GM23338 (cell line): ENCODE results near the gene PPA1. TPM values are rescaled to one million over a fixed set of nuclear protein-coding genes. Genes with fewer than 3 reads are reported as not detected.

Source experiments
- ATAC-seq: fragments of 200-7000 bp; cut with Tn5 transposase; 3 replicates; pipeline ENCODE4 v1.9.1; 2020
- DNase-seq: peaks from one replicate; pipeline ENCODE4 v3.0.0-alpha.2; 2015; ENCODE audit warnings: low spot score
- H2AFZ ChIP-seq: fragments of 200-600 bp; sonication (generic); 2 replicates; pipeline ENCODE4 v1.8.0; 2016; ENCODE audit warnings: antibody characterized with exemption, mild to moderate bottlenecking, moderate library complexity
- H3F3A ChIP-seq: fragments of 200-600 bp; sonication (generic); replicated peaks from 2 replicates; pipeline ENCODE4 v1.8.0; 2017; ENCODE audit warnings: antibody characterized with exemption, mixed run types, low read depth
- H3K27ac ChIP-seq: fragments of 200-600 bp; sonication (generic); 2 replicates; pipeline ENCODE4 v1.6.1; 2016; ENCODE audit warnings: low read depth
- H3K27me3 ChIP-seq: fragments of 200-600 bp; sonication (generic); 2 replicates; pipeline ENCODE4 v1.8.0; 2016; ENCODE audit warnings: mild to moderate bottlenecking, mixed run types, moderate library complexity; ENCODE audit not compliant: insufficient read depth
- H3K36me3 ChIP-seq: fragments of 200-600 bp; sonication (generic); 2 replicates; pipeline ENCODE4 v1.8.0; 2016; ENCODE audit warnings: mild to moderate bottlenecking; ENCODE audit not compliant: insufficient read depth
- H3K4me1 ChIP-seq: fragments of 200-600 bp; sonication (generic); 2 replicates; pipeline ENCODE4 v1.8.0; 2016; ENCODE audit warnings: mild to moderate bottlenecking, moderate library complexity; ENCODE audit not compliant: insufficient read depth
- H3K4me2 ChIP-seq: fragments of 200-600 bp; sonication (generic); 2 replicates; pipeline ENCODE4 v1.7.1; 2017; ENCODE audit warnings: mixed run types
- H3K4me3 ChIP-seq: fragments of 200-600 bp; sonication (generic); 2 replicates; pipeline ENCODE4 v1.6.1; 2016; ENCODE audit warnings: mixed run types
- H3K79me2 ChIP-seq: fragments of 200-600 bp; sonication (generic); replicated peaks from 2 replicates; pipeline ENCODE4 v1.8.0; 2017; ENCODE audit warnings: mild to moderate bottlenecking; ENCODE audit not compliant: insufficient read depth
- H3K9me2 ChIP-seq: fragments of 200-600 bp; sonication (generic); 2 replicates; pipeline ENCODE4 v1.8.0; 2017; ENCODE audit not compliant: insufficient read depth
- H4K20me1 ChIP-seq: fragments of 200-600 bp; sonication (generic); replicated peaks from 2 replicates; pipeline ENCODE4 v1.8.0; 2017; ENCODE audit warnings: mild to moderate bottlenecking; ENCODE audit not compliant: insufficient read depth
- H3K27ac Mint-ChIP-seq: 2 replicates; pipeline ENCODE4 v1.8.0; 2020; ENCODE audit warnings: inconsistent platforms, mild to moderate bottlenecking, moderate library complexity, mixed read lengths
- H3K27me3 Mint-ChIP-seq: 3 replicates; pipeline ENCODE4 v1.8.0; 2022; ENCODE audit warnings: low read depth, mild to moderate bottlenecking, moderate library complexity, mixed read lengths, inconsistent platforms; ENCODE audit not compliant: insufficient read depth, poor library complexity
- H3K36me3 Mint-ChIP-seq: 3 replicates; pipeline ENCODE4 v1.8.0; 2021; ENCODE audit warnings: low read depth, mild to moderate bottlenecking, inconsistent platforms, moderate library complexity, mixed read lengths
- H3K4me1 Mint-ChIP-seq: 3 replicates; pipeline ENCODE4 v1.8.0; 2020; ENCODE audit warnings: mild to moderate bottlenecking, inconsistent platforms, mixed read lengths
- H3K4me3 Mint-ChIP-seq: 3 replicates; pipeline ENCODE4 v1.8.0; 2021; ENCODE audit warnings: moderate library complexity, mild to moderate bottlenecking, inconsistent platforms, mixed read lengths
- H3K9me3 Mint-ChIP-seq: 3 replicates; pipeline ENCODE4 v1.8.0; 2020; ENCODE audit warnings: moderate library complexity, mild to moderate bottlenecking, inconsistent platforms, mixed read lengths
- CREB1 ChIP-seq: fragments of 250-450 bp; sonication (Bioruptor Pico); IDR thresholded peaks from 2 replicates; pipeline ENCODE4 v1.5.0; 2020; ENCODE audit warnings: low read depth, mild to moderate bottlenecking, moderate library complexity
- CTCF ChIP-seq, 2 experiments: fragments of 200-600 bp in 1 of 2; sonication (generic) in 1 of 2; conservative IDR thresholded peaks; 2 replicates each; pipeline versions ENCODE4 v1.5.1 to v1.6.1; 2016 to 2017; ENCODE audit warnings: antibody characterized with exemption in 2 of 2, low read depth in 2 of 2, mild to moderate bottlenecking in 2 of 2, moderate library complexity in 1 of 2
- ETS1 ChIP-seq: IDR thresholded peaks from 2 replicates; pipeline ENCODE4 v1.6.1; 2016; ENCODE audit warnings: antibody characterized with exemption
- EZH2 ChIP-seq: fragments of 200-600 bp; sonication (generic); IDR thresholded peaks from one replicate; pipeline ENCODE4 v1.8.0; 2017; ENCODE audit warnings: antibody characterized with exemption, mild to moderate bottlenecking, low read depth; ENCODE audit not compliant: unreplicated experiment
- EZH2phosphoT487 ChIP-seq: fragments of 200-600 bp; sonication (generic); IDR thresholded peaks from one replicate; pipeline ENCODE4 v1.8.1; 2018; ENCODE audit warnings: antibody characterized with exemption; ENCODE audit not compliant: unreplicated experiment
- JUNB ChIP-seq: IDR thresholded peaks from one replicate; pipeline ENCODE4 v1.6.1; 2016; ENCODE audit warnings: antibody characterized with exemption; ENCODE audit not compliant: unreplicated experiment
- NANOG ChIP-seq: IDR thresholded peaks from 2 replicates; pipeline ENCODE4 v1.6.1; 2016; ENCODE audit warnings: antibody characterized with exemption, borderline replicate concordance
- POLR2AphosphoS5 ChIP-seq: IDR thresholded peaks from 2 replicates; pipeline ENCODE4 v1.6.1; 2016; ENCODE audit warnings: antibody characterized with exemption, low read depth
- REST ChIP-seq: IDR thresholded peaks from one replicate; pipeline ENCODE4 v1.6.1; 2018; ENCODE audit warnings: antibody characterized with exemption; ENCODE audit not compliant: unreplicated experiment
- STAT1 ChIP-seq: IDR thresholded peaks from one replicate; pipeline ENCODE4 v1.6.1; 2016; ENCODE audit warnings: antibody characterized with exemption; ENCODE audit not compliant: unreplicated experiment
- ZNF114 ChIP-seq: fragments of 250-450 bp; sonication (Bioruptor Pico); IDR thresholded peaks from 2 replicates; pipeline ENCODE4 v1.5.0; 2020; ENCODE audit warnings: mild to moderate bottlenecking, moderate library complexity
- ZNF331 ChIP-seq: fragments of 250-450 bp; sonication (Bioruptor Pico); IDR thresholded peaks from 2 replicates; pipeline ENCODE4 v1.5.0; 2020; ENCODE audit warnings: low read depth, mild to moderate bottlenecking, moderate library complexity
- ZNF462 ChIP-seq: fragments of 250-450 bp; sonication (Bioruptor Pico); IDR thresholded peaks from 2 replicates; pipeline ENCODE4 v1.5.0; 2020; ENCODE audit warnings: mild to moderate bottlenecking, moderate library complexity
- polyA plus RNA-seq: library from polyadenylated mRNA; unstranded; fragments of >200 nt; fragmentation: Nextera tagmentation; extraction: Ambion mirVana; gene quantifications from 2 replicates; pipeline ENCODE4 v1.2.1, GENCODE V29; 2016
- total RNA-seq: library from RNA; depleted of rRNA; stranded (reverse); fragments of >200 nt; shearing (Covaris generic); gene quantifications from 2 replicates; pipeline ENCODE4 v1.2.3, GENCODE V29; 2014

The PPA1 gene
- total and polyA plus RNA-seq, 2 experiments from 2014 or later, result 135 to 228 TPM

- no peak for DNase-seq
- Mint-ChIP-seq H3K4me1 (peaks cover 12% of the 10 kb centered on the region), H3K36me3 (no peaks in the 10 kb centered on the region), H3K27me3 (peaks cover 7% of the 10 kb centered on the region), H3K4me3 (no peak overlapping the region), H3K27ac (no peak overlapping the region), H3K9me3 (no peaks in the 10 kb centered on the region)
- Histone ChIP-seq H3K27ac (no peak overlapping the region), H3F3A (no peaks in the 10 kb centered on the region), H4K20me1 (no peaks in the 10 kb centered on the region), H3K4me3 (no peak overlapping the region), H3K4me2 (no peak overlapping the region), H3K79me2 (no peaks in the 10 kb centered on the region), H3K4me1 (no peaks in the 10 kb centered on the region), H3K9me2 (no peaks in the 10 kb centered on the region), H2AFZ (no peak overlapping the region; the same call in 1 of the 2 replicates), H3K36me3 (no peaks in the 10 kb centered on the region), H3K27me3 (0 out of 2 replicates have a peak, but pooled peaks cover 4% of the 10 kb centered on the region)
- no peak for TF ChIP-seq CREB1 (CRISPR knock-in tag)
- no peak for TF ChIP-seq ZNF462 (CRISPR knock-in tag)
- TF ChIP-seq EZH2, result no peak
- TF ChIP-seq NANOG, result no peak
- TF ChIP-seq POLR2AphosphoS5, result no peak
- no peak for TF ChIP-seq REST
- TF ChIP-seq JUNB, result no peak
- TF ChIP-seq ZNF114 (CRISPR knock-in tag), result no peak
- no peak for TF ChIP-seq CTCF (conservative IDR thresholded peaks at IDR 0.05; ENCODE audit: low read depth in 2 of 2)
- no peak for TF ChIP-seq STAT1
- no peak for TF ChIP-seq EZH2phosphoT487
- no peak for TF ChIP-seq ZNF331 (CRISPR knock-in tag)
- no peak for TF ChIP-seq ETS1
- no peak for ATAC-seq
Observed at GRCh38 chr10:70250961-70251680, 17.9 kb upstream of the PPA1 start.
